ENCODE results near the gene GPATCH1.

The GPATCH1 gene

GRCh38 chr19:33054623-33055022, 26.4 kb upstream of the GPATCH1 start:
- TF ChIP-seq, protein P1, sequence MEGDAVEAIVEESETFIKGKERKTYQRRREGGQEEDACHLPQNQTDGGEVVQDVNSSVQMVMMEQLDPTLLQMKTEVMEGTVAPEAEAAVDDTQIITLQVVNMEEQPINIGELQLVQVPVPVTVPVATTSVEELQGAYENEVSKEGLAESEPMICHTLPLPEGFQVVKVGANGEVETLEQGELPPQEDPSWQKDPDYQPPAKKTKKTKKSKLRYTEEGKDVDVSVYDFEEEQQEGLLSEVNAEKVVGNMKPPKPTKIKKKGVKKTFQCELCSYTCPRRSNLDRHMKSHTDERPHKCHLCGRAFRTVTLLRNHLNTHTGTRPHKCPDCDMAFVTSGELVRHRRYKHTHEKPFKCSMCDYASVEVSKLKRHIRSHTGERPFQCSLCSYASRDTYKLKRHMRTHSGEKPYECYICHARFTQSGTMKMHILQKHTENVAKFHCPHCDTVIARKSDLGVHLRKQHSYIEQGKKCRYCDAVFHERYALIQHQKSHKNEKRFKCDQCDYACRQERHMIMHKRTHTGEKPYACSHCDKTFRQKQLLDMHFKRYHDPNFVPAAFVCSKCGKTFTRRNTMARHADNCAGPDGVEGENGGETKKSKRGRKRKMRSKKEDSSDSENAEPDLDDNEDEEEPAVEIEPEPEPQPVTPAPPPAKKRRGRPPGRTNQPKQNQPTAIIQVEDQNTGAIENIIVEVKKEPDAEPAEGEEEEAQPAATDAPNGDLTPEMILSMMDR (IDR thresholded peaks at IDR 0.05; ENCODE audit: insufficient read depth, low read depth, low read length, missing control alignments) = no peak
- no peak overlapping the region for H3K4me3 ChIP-seq (ENCODE audit: low read depth, low read length)
- no peak for DNase-seq (ENCODE audit: low read depth)

DNA sequence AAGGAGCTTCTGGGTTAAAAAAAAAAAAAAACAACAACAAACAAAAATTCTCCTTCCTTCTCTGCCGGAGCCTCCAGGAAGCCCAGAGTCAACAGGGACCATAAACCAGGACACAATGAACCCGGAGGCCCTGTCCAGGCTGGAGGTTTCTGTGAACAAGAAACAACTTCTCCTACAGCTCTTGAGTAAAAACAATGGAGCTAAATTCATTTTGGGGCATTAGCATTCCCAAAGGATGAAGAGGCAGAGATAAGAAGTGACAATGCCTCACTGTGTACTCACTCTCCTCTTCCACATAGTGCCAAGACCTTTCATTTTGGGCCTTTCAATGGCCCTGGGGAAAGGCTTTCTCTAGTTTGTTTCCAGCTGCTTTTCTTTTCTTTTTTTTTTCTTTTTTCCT, 25.3 kb upstream of the GPATCH1 start:
- DNase-seq (ENCODE audit: low read depth) = no peak
- TF ChIP-seq, protein P1 (IDR thresholded peaks at IDR 0.05; ENCODE audit: insufficient read depth, low read depth, low read length, missing control alignments) = no peak

GRCh38 chr19:33060586-33060985, 20.4 kb upstream of the GPATCH1 start:
- no peak overlapping the region for H3K4me3 ChIP-seq (ENCODE audit: low read depth, low read length)
- TF ChIP-seq, protein P1 (IDR thresholded peaks at IDR 0.05; ENCODE audit: insufficient read depth, low read depth, low read length, missing control alignments) = no peak
- DNase-seq (ENCODE audit: low read depth) = no peak

More for the DNA sequence above, 25.3 kb upstream of the GPATCH1 start:
- H3K4me3 ChIP-seq (ENCODE audit: low read depth, low read length) = no peak overlapping the region

DNA sequence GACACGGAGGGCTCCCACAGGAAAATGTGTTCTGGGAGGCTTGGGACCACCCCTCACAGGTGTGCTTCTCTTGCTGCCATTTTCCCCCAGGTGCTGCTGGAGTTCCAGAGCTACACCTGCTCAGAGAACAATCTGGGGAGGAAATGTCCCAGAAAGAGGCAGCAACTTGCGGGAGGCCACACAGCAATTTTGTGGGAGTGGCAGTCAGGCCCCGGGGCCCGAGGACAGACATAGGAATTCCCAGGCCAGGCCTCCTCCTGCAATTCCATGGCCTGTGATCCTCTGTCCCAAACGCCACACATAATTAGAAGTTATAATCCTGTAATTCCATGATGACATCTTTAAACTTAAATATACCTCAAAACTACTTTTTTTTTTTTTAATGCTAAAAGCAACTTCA, 18.1 kb upstream of the GPATCH1 start:
- H3K4me3 ChIP-seq (ENCODE audit: low read depth, low read length) = no peak overlapping the region
- no peak for DNase-seq (ENCODE audit: low read depth)
- TF ChIP-seq, protein P1 (IDR thresholded peaks at IDR 0.05; ENCODE audit: insufficient read depth, low read depth, low read length, missing control alignments) = no peak

- no peak for DNase-seq (ENCODE audit: low read depth)
- TF ChIP-seq, protein P1 (IDR thresholded peaks at IDR 0.05; ENCODE audit: insufficient read depth, low read depth, low read length, missing control alignments) = no peak
- H3K4me3 ChIP-seq (ENCODE audit: low read depth, low read length) = no peak overlapping the region
Observed at GRCh38 chr19:33063356-33063752, 17.6 kb upstream of the GPATCH1 start.

- TF ChIP-seq, protein P1 (IDR thresholded peaks at IDR 0.05; ENCODE audit: insufficient read depth, low read depth, low read length, missing control alignments) = no peak
Observed at GRCh38 chr19:33063753-33064457, 17.1 kb upstream of the GPATCH1 start.

DNA sequence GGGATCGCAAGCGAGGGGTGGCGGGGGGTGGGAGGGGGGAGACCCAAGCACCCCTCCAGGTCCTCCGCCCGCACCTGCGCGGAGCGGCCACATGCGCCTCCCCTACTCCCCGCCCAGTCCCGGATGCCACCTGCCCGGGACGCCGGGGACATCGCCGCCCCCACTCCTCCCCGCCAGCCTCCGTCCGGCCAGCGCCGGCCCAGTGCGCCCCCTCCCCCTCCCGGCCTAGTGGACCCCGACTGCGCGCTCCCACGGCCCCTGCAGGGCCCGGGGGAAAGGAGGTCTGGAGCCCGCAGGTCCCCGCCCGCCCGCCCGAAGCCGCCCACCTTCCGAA, 16.6 kb upstream of the GPATCH1 start:
- peak; percentile 58 for DNase-seq (ENCODE audit: low read depth)
- TF ChIP-seq, protein P1 (IDR thresholded peaks at IDR 0.05; ENCODE audit: insufficient read depth, low read depth, low read length, missing control alignments) = no peak
- H3K4me3 ChIP-seq (ENCODE audit: low read depth, low read length) = peak overlapping the region; percentile 56

More at GRCh38 chr19:33063753-33064457, 17.1 kb upstream of the GPATCH1 start:
- H3K4me3 ChIP-seq (ENCODE audit: low read depth, low read length) = peak overlapping the region; percentile 56
- no peak for DNase-seq (ENCODE audit: low read depth)
